NB4 (cell line): Measurements from ENCODE around the gene LRWD1.
"Not testable (repeated sequence)": the region's sequence is repeated elsewhere in the genome, so short reads cannot be mapped to it uniquely, and the experiment has no call there.

Experiments
- DNase-seq: peaks from one replicate; pipeline ENCODE4 v3.0.0; 2010; ENCODE audit warnings: low read depth
- H3K4me3 ChIP-seq: one replicate; pipeline ENCODE4 v1.5.1; 2011; ENCODE audit warnings: mild to moderate bottlenecking, low read depth, low read length, moderate library complexity
- CTCF ChIP-seq: IDR thresholded peaks from one replicate; pipeline ENCODE4 v1.5.1; 2012; ENCODE audit warnings: low read depth, low read length
- MAX ChIP-seq: IDR thresholded peaks from 2 replicates; pipeline ENCODE4 v1.6.1; 2011; ENCODE audit warnings: low read depth, low read length
- MYC ChIP-seq: IDR thresholded peaks from 2 replicates; pipeline ENCODE4 v1.6.1; 2011; ENCODE audit warnings: low read depth, low read length
- POLR2A ChIP-seq: IDR thresholded peaks from 2 replicates; pipeline ENCODE4 v1.6.1; 2011; ENCODE audit warnings: mild to moderate bottlenecking; ENCODE audit not compliant: insufficient read length; ENCODE audit errors: extremely low read depth

The LRWD1 gene

GRCh38 chr7:102454468-102454867 lies 10.3 kb upstream of the LRWD1 start:
- TF ChIP-seq MYC (no peak), MAX (no peak), POLR2A (no peak), CTCF (no peak)
- no peak overlapping the region for H3K4me3 ChIP-seq
- DNase-seq = no peak

- not testable (repeated sequence) for DNase-seq, H3K4me3 ChIP-seq
Measured at GRCh38 chr7:102454932-102455331, 9.9 kb upstream of the LRWD1 start.

GRCh38 chr7:102455596-102455995 lies 9.2 kb upstream of the LRWD1 start:
- H3K4me3 ChIP-seq = no peak overlapping the region
- TF ChIP-seq MAX = no peak
- TF ChIP-seq CTCF = no peak
- no peak for TF ChIP-seq POLR2A
- no peak for TF ChIP-seq MYC
- no peak for DNase-seq

GRCh38 chr7:102456327-102456726 lies 8.5 kb upstream of the LRWD1 start:
- no peak overlapping the region for H3K4me3 ChIP-seq
- DNase-seq = no peak
- TF ChIP-seq MYC (no peak), MAX (no peak), CTCF (no peak), POLR2A (no peak)

GRCh38 chr7:102457352-102457924 lies 7.3 kb upstream of the LRWD1 start:
- DNase-seq = no peak
- TF ChIP-seq MAX (no peak), POLR2A (no peak), CTCF (no peak), MYC (no peak)
- no peak overlapping the region for H3K4me3 ChIP-seq

- TF ChIP-seq MAX = no peak
- no peak for TF ChIP-seq POLR2A
- no peak for TF ChIP-seq CTCF
- no peak for TF ChIP-seq MYC
- no peak for DNase-seq
- no peak overlapping the region for H3K4me3 ChIP-seq
Measured at GRCh38 chr7:102459221-102459844, 5.5 kb upstream of the LRWD1 start.
